K562 (cell line): ENCODE data around the gene BMI1. TPM values are rescaled to one million over a fixed set of nuclear protein-coding genes. Genes with fewer than 3 reads are reported as not detected.

Experiments used
- ATAC-seq: fragments of 200-7000 bp; cut with Tn5 transposase; 3 replicates; pipeline ENCODE4 v1.9.1; 2020; ENCODE audit warnings: moderate library complexity
- BruUV-seq: library from RNA; stranded (reverse); fragments of 400-500 nt; replicated peaks from 2 replicates; lab custom pipeline; 2021; lab: Mats Ljungman, UMichigan
- CTCF ChIA-PET: fragments of 300-600 bp; formaldehyde crosslinking; extraction: SDS; loops from one replicate; lab custom pipeline; 2021; ENCODE audit warnings: low intra/inter-chr PET ratio; lab: Yijun Ruan, JAX
- POLR2A ChIA-PET: fragments of 300-600, 350-650 bp; sonication (Branson Sonifier 250); formaldehyde crosslinking; extraction: SDS; loops from one replicate; lab custom pipeline; 2021; ENCODE audit warnings: antibody characterized with exemption, inconsistent platforms; lab: Yijun Ruan, JAX
- DNase-seq, 4 experiments: peaks; one replicate each; pipeline versions ENCODE4 v3.0.0 to v3.0.0-alpha.2; 2011 to 2018; ENCODE audit warnings: low spot score in 3 of 4, mixed read lengths in 3 of 4; ENCODE audit errors: extremely low read depth in 1 of 4
- FAIRE-seq: peaks from 2 replicates; lab custom pipeline; 2011; peaks lifted over from hg19 to GRCh38; lab: Jason Lieb, UNC
- H2AFZ ChIP-seq: 2 replicates; pipeline ENCODE4 v1.6.0; 2011; ENCODE audit warnings: low read depth, low read length, control low read depth, inconsistent platforms
- H3K27ac ChIP-seq: fragments of 200-600 bp; 3 replicates; pipeline ENCODE4 v1.8.0; 2011; ENCODE audit warnings: low read depth, mild to moderate bottlenecking, control low read depth, inconsistent platforms, low read length, moderate library complexity, mixed read lengths; ENCODE audit errors: extremely low read depth
- H3K27me3 ChIP-seq, 2 experiments: fragments of 300-600 bp in 1 of 2; 2 replicates in 1 of 2; 3 replicates in 1 of 2; pipeline versions ENCODE4 v1.6.0 to v1.8.0; 2011; ENCODE audit warnings: inconsistent platforms in 2 of 2, low read length in 2 of 2, mild to moderate bottlenecking in 1 of 2, mixed read lengths in 1 of 2, moderate library complexity in 1 of 2; ENCODE audit not compliant: control insufficient read depth in 2 of 2, insufficient read depth in 2 of 2
- H3K36me3 ChIP-seq: fragments of 300-600 bp; 3 replicates; pipeline ENCODE4 v1.8.0; 2011; ENCODE audit warnings: mild to moderate bottlenecking, low read length, inconsistent platforms; ENCODE audit not compliant: control insufficient read depth, insufficient read depth
- H3K4me1 ChIP-seq, 2 experiments: fragments of 200-600 bp in 1 of 2; replicated peaks in 1 of 2; 2 replicates in 1 of 2; 3 replicates in 1 of 2; pipeline versions ENCODE4 v1.5.1 to v1.8.0; 2011; ENCODE audit warnings: inconsistent platforms in 2 of 2, low read length in 2 of 2, mild to moderate bottlenecking in 1 of 2, mixed read lengths in 1 of 2, moderate library complexity in 1 of 2; ENCODE audit not compliant: control insufficient read depth in 2 of 2, insufficient read depth in 2 of 2
- H3K4me2 ChIP-seq: 2 replicates; pipeline ENCODE4 v1.6.1; 2011; ENCODE audit warnings: low read length, control low read depth, inconsistent platforms, mixed read lengths; ENCODE audit not compliant: insufficient read depth
- H3K4me3 ChIP-seq: fragments of 200-600 bp; sonication (generic), shearing (Covaris generic); 2 replicates; pipeline ENCODE4 v1.5.1; 2016; ENCODE audit warnings: control low read depth, inconsistent platforms
- H3K79me2 ChIP-seq: fragments of 200-600 bp; 3 replicates; pipeline ENCODE4 v1.8.0; 2011; ENCODE audit warnings: low read length, inconsistent platforms; ENCODE audit not compliant: control insufficient read depth, insufficient read depth
- H3K9ac ChIP-seq, 2 experiments: 2 replicates each; pipeline versions ENCODE4 v1.6.0 to v1.6.1; 2011; ENCODE audit warnings: low read depth in 2 of 2, low read length in 2 of 2, control low read depth in 1 of 2, inconsistent platforms in 1 of 2, mild to moderate bottlenecking in 1 of 2, mixed read lengths in 1 of 2; ENCODE audit not compliant: insufficient read depth in 1 of 2
- H3K9me1 ChIP-seq: one replicate; pipeline ENCODE4 v1.6.0; 2011; ENCODE audit warnings: inconsistent platforms, mild to moderate bottlenecking, low read length, moderate library complexity; ENCODE audit not compliant: control insufficient read depth, insufficient read depth
- H3K9me3 ChIP-seq: replicated peaks from 2 replicates; pipeline ENCODE4 v1.5.1; 2011; ENCODE audit warnings: low read depth, low read length, inconsistent platforms; ENCODE audit not compliant: control insufficient read depth, insufficient read depth
- H4K20me1 ChIP-seq: replicated peaks from 2 replicates; pipeline ENCODE4 v1.6.1; 2011; ENCODE audit warnings: low read length, inconsistent platforms, mixed read lengths; ENCODE audit not compliant: control insufficient read depth, insufficient read depth
- BDP1 ChIP-seq: IDR thresholded peaks from 3 replicates; pipeline ENCODE4 v1.6.1; 2011; ENCODE audit not compliant: insufficient read length, insufficient read depth
- CBX8 ChIP-seq: fragments of 200-600 bp; sonication (generic); IDR thresholded peaks from 2 replicates; pipeline ENCODE4 v1.6.1; 2012; ENCODE audit warnings: borderline replicate concordance, mixed run types, low read depth, mild to moderate bottlenecking, moderate library complexity, mixed read lengths, low read length, control low read depth, inconsistent platforms; ENCODE audit not compliant: poor library complexity, severe bottlenecking; ENCODE audit errors: extremely low read depth
- CCAR2 ChIP-seq: fragments of 200-400 bp; formaldehyde crosslinking; IDR thresholded peaks from 2 replicates; pipeline ENCODE4 v1.6.1; 2017; ENCODE audit warnings: mild to moderate bottlenecking, low read depth, low read length
- ESRRA ChIP-seq: fragments of 450-650 bp; IDR thresholded peaks from 2 replicates; pipeline ENCODE4 v1.6.1; 2014; ENCODE audit warnings: low read depth, mild to moderate bottlenecking, moderate library complexity, borderline replicate concordance
- HNRNPUL1 ChIP-seq: fragments of 200-400 bp; formaldehyde crosslinking; IDR thresholded peaks from 2 replicates; pipeline ENCODE4 v1.6.1; 2017; ENCODE audit warnings: low read length
- KDM4B ChIP-seq, 2 experiments: fragments of 450-650 bp in 1 of 2; sonication (generic) in 1 of 2; IDR thresholded peaks; 2 replicates each; pipeline ENCODE4 v1.6.1; 2016 to 2017; ENCODE audit warnings: borderline replicate concordance in 2 of 2, antibody characterized with exemption in 1 of 2, low read depth in 1 of 2, mild to moderate bottlenecking in 1 of 2
- KLF10 ChIP-seq: fragments of 250-450 bp; sonication (Bioruptor Pico); IDR thresholded peaks from 2 replicates; pipeline ENCODE4 v1.6.1; 2021; ENCODE audit warnings: matching md5 sums
- MAFF ChIP-seq: IDR thresholded peaks from 2 replicates; pipeline ENCODE4 v1.6.1; 2012; ENCODE audit warnings: low read length, improper control_type of control experiment
- MAZ ChIP-seq, 2 experiments: fragments of 450-650 bp in 1 of 2; sonication (generic) in 1 of 2; formaldehyde crosslinking; IDR thresholded peaks in 1 of 2; conservative IDR thresholded peaks in 1 of 2; 2 replicates each; pipeline versions ENCODE4 v1.4.0 to v1.5.0; 2020; ENCODE audit warnings: mild to moderate bottlenecking in 1 of 2, missing genetic modification reagents in 1 of 2
- RFX5 ChIP-seq: IDR thresholded peaks from 2 replicates; pipeline ENCODE4 v1.6.1; 2011; ENCODE audit warnings: low read depth, mild to moderate bottlenecking, improper control_type of control experiment, low read length
- SFPQ ChIP-seq: fragments of 200-400 bp; formaldehyde crosslinking; IDR thresholded peaks from 2 replicates; pipeline ENCODE4 v1.6.1; 2017; ENCODE audit warnings: mild to moderate bottlenecking, low read depth, low read length, moderate library complexity
- SMARCA4 ChIP-seq: fragments of 450-650 bp; IDR thresholded peaks from 2 replicates; pipeline ENCODE4 v1.6.1; 2016
- SMARCA5 ChIP-seq: fragments of 450-650 bp; IDR thresholded peaks from 2 replicates; pipeline ENCODE4 v1.6.1; 2016
- SMARCE1 ChIP-seq: fragments of 450-650 bp; IDR thresholded peaks from 2 replicates; pipeline ENCODE4 v1.7.1; 2016; ENCODE audit warnings: mild to moderate bottlenecking
- SUPT5H ChIP-seq: fragments of 450-650 bp; IDR thresholded peaks from 2 replicates; pipeline ENCODE4 v1.6.1; 2016
- TBP ChIP-seq: optimal IDR thresholded peaks from 2 replicates; pipeline ENCODE3; 2011; ENCODE audit warnings: low read depth, low read length, improper control_type of control experiment
- ZNF384 ChIP-seq: IDR thresholded peaks from 2 replicates; pipeline ENCODE4 v1.6.1; 2012; ENCODE audit warnings: low read depth, low read length, improper control_type of control experiment
- ZNF449 ChIP-seq: fragments of 250-450 bp; sonication (Bioruptor Pico); IDR thresholded peaks from 2 replicates; pipeline ENCODE4 v1.8.0; 2022; ENCODE audit warnings: moderate library complexity, mild to moderate bottlenecking, inconsistent platforms
- WGBS: fragments of 100-300 bp; shearing (Covaris generic); methylation state at CpG from one replicate; pipeline ENCODE4 v1.1.6; 2016; ENCODE audit warnings: low coverage, mixed read lengths; ENCODE audit not compliant: insufficient coverage; ENCODE audit errors: missing lambda C conversion rate; 5-methylcytosine and 5-hydroxymethylcytosine counted together
- in situ Hi-C: fragments of 300-500 bp; cut with MboI; formaldehyde crosslinking; loops from 4 replicates; pipeline ENCODE4 v1.15.0; 2018; ENCODE audit warnings: inconsistent platforms, mixed read lengths
- intact Hi-C: fragments of 100-400 bp; cut with micrococcal nuclease; formaldehyde crosslinking; loops from 2 replicates; pipeline ENCODE4 v1.14.2; 2022
- polyA plus RNA-seq, 8 experiments: library from polyadenylated mRNA; depleted of rRNA in 4 of 8; stranded (reverse) in 5 of 8; unstranded in 3 of 8; fragments of >200 nt; fragmentation: Nextera tagmentation in 2 of 8; fragmentation: Illumina TruSeq in 1 of 8; extraction: Ambion mirVana in 2 of 8; extraction: Trizol in 1 of 8; gene quantifications; 2 replicates each; pipeline versions ENCODE4 v1.2.1 to v1.2.3, GENCODE V29; 2011 to 2014; ENCODE audit warnings: inconsistent platforms in 1 of 8, missing spikeins in 1 of 8
- total RNA-seq, 7 experiments: library from RNA; depleted of rRNA in 6 of 7; stranded (reverse); fragments of >200 nt in 6 of 7; fragmentation: Illumina TruSeq in 2 of 7; extraction: Trizol in 2 of 7; gene quantifications; 2 replicates each; pipeline versions ENCODE4 v1.2.1 to v1.2.3, GENCODE V29; 2011 to 2021; ENCODE audit warnings: low replicate concordance in 1 of 7
- TF ChIP-seq, protein P1 (sequence below), 2 experiments: fragments of 450-650 bp; IDR thresholded peaks; 2 replicates each; pipeline ENCODE4 v1.6.1; 2016

BMI1 gene
- total and polyA plus RNA-seq, 9 of the 15 experiments (the other 6 are each of a cell fraction or from before 2014, with no cell fraction given): 21.4 to 103 (median 70.8) TPM

DNA sequence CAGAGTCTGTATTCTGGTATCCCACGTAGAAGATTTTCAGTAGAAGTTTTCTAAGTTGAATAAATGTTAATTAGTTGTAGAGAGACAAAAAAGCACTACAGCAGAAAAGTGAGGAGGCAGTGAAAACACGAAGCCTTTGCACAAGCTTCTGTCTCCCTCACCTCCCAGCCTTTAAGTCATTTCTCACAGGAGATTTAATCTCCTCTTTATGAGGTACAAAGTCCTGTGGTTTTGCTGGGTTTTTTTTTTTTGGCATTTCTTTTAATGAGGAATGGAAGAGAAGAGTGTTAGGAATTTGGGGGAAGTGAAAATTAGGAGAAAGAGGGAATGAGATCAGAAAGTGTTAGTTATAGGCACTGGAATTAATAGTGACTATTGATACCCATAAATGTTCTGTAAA lies 45.9 kb downstream of the BMI1 start:
- Histone ChIP-seq H3K9me1 (no peaks in the 10 kb centered on the region), H3K9me3 (no peaks in the 10 kb centered on the region), H3K4me1 (peaks cover 0 to 19% of the 10 kb centered on the region in 2 experiments; a peak in 3 of 5 replicates), H3K27me3 (no peaks in the 10 kb centered on the region), H2AFZ (peak overlapping the region; percentile 45), H3K27ac (no peak overlapping the region), H3K4me3 (no peak overlapping the region), H3K79me2 (no peaks in the 10 kb centered on the region), H3K4me2 (no peak overlapping the region), H3K9ac (no peak overlapping the region), H3K36me3 (no peaks in the 10 kb centered on the region), H4K20me1 (no peaks in the 10 kb centered on the region)
- BruUV-seq: no TSS peak
- FAIRE-seq (no peak), DNase-seq (no peak), ATAC-seq (peak; percentile 39; the same call in 1 of the 3 replicates)
- in situ Hi-C loops (no loop called here), intact Hi-C loops (no loop called here)
- ChIA-PET POLR2A (interaction anchor here (0.6 to 1.2 kb wide), 4 partner anchors 10 to 229 kb away, joined by 3 to 5 read pairs (median 3); no protein-coding TSS in a partner anchor), CTCF (no interaction called here)
- WGBS: 9% methylated on average over 2 of the region's 2 CpGs
- TF ChIP-seq ZNF384: 0 out of 2 replicates have a peak, but pooled peaks have one; percentile 42
- peak; percentile 13; the same call in 1 of the 2 replicates for TF ChIP-seq ESRRA
- TF ChIP-seq HNRNPUL1: no peak
- TF ChIP-seq SMARCE1: peak; percentile 38; the same call in 1 of the 2 replicates
- TF ChIP-seq SUPT5H: no peak
- TF ChIP-seq ZNF449 (CRISPR knock-in tag): no peak
- no peak; the same call in 1 of the 2 replicates for TF ChIP-seq SMARCA5
- TF ChIP-seq MAZ (CRISPR knock-in tag; conservative IDR thresholded peaks at IDR 0.05 in 1 of 2, IDR thresholded peaks at IDR 0.05 in 1 of 2): peak in 1 of 2 experiments; percentile 29; a peak in 1 of 4 replicates
- no peak for TF ChIP-seq KLF10 (CRISPR knock-in tag)
- no peak for TF ChIP-seq CCAR2
- TF ChIP-seq, protein P1, sequence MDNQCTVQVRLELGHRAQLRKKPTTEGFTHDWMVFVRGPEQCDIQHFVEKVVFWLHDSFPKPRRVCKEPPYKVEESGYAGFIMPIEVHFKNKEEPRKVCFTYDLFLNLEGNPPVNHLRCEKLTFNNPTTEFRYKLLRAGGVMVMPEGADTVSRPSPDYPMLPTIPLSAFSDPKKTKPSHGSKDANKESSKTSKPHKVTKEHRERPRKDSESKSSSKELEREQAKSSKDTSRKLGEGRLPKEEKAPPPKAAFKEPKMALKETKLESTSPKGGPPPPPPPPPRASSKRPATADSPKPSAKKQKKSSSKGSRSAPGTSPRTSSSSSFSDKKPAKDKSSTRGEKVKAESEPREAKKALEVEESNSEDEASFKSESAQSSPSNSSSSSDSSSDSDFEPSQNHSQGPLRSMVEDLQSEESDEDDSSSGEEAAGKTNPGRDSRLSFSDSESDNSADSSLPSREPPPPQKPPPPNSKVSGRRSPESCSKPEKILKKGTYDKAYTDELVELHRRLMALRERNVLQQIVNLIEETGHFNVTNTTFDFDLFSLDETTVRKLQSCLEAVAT (IDR thresholded peaks at IDR 0.05): 0 out of 4 replicates have a peak, but pooled peaks of 1 of the 2 experiments have one; percentile 41
- TF ChIP-seq MAFF: no peak
- TF ChIP-seq TBP: no peak
- TF ChIP-seq RFX5: no peak
- TF ChIP-seq CBX8: no peak
- TF ChIP-seq KDM4B (IDR thresholded peaks at IDR 0.05; ENCODE audit: borderline replicate concordance in 2 of 2, low read depth in 1 of 2): no peak
- TF ChIP-seq BDP1: no peak
- peak; percentile 34; the same call in 1 of the 2 replicates for TF ChIP-seq SMARCA4
- TF ChIP-seq SFPQ: no peak
